NCI-H748 treated with DMSO at 0.1 percent for 48 hours (cell line): Measurements from ENCODE around the gene MORC3.
A peak's percentile ranks its signal among the peaks of the same experiment; 100 is the strongest.
"Not testable (repeated sequence)": the region's sequence is repeated elsewhere in the genome, so short reads cannot be mapped to it uniquely, and the experiment has no call there.

Experiments
- DNase-seq: peaks from one replicate; lab custom pipeline; 2025; lab: John Stamatoyannopoulos, UW

The MORC3 gene, protein sequence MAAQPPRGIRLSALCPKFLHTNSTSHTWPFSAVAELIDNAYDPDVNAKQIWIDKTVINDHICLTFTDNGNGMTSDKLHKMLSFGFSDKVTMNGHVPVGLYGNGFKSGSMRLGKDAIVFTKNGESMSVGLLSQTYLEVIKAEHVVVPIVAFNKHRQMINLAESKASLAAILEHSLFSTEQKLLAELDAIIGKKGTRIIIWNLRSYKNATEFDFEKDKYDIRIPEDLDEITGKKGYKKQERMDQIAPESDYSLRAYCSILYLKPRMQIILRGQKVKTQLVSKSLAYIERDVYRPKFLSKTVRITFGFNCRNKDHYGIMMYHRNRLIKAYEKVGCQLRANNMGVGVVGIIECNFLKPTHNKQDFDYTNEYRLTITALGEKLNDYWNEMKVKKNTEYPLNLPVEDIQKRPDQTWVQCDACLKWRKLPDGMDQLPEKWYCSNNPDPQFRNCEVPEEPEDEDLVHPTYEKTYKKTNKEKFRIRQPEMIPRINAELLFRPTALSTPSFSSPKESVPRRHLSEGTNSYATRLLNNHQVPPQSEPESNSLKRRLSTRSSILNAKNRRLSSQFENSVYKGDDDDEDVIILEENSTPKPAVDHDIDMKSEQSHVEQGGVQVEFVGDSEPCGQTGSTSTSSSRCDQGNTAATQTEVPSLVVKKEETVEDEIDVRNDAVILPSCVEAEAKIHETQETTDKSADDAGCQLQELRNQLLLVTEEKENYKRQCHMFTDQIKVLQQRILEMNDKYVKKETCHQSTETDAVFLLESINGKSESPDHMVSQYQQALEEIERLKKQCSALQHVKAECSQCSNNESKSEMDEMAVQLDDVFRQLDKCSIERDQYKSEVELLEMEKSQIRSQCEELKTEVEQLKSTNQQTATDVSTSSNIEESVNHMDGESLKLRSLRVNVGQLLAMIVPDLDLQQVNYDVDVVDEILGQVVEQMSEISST

GRCh38 chr21:36319767-36320420 is at the start of gene MORC3:
Gene MORC3, plus strand, starts transcription at chr21:36320197. Its CDS starts 68 bp downstream, at chr21:36320265.
- peak; percentile 93 for DNase-seq

GRCh38 chr21:36270786-36271695 is 49.0 kb upstream of the MORC3 start:
- DNase-seq: not testable (repeated sequence)

DNA sequence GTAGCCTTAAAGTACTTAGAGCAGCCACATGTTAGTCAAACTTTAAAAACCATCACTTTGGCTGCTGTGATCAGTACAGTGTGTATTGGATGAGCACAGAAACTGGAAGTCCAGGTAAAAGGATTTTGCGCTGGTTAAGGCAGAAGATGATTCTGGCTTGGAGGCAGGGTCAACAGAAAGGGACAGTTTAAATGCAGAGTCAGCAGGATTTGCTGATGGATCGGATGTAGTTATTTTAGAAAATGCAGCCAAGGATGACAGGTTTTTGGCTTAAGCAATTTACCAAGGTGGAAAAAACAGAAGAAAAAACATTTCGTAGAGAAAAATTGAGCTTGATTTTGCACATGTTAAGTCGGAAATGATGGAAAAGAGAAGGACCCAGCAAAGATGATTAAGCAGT is 45.9 kb upstream of the MORC3 start:
- no peak for DNase-seq

DNA sequence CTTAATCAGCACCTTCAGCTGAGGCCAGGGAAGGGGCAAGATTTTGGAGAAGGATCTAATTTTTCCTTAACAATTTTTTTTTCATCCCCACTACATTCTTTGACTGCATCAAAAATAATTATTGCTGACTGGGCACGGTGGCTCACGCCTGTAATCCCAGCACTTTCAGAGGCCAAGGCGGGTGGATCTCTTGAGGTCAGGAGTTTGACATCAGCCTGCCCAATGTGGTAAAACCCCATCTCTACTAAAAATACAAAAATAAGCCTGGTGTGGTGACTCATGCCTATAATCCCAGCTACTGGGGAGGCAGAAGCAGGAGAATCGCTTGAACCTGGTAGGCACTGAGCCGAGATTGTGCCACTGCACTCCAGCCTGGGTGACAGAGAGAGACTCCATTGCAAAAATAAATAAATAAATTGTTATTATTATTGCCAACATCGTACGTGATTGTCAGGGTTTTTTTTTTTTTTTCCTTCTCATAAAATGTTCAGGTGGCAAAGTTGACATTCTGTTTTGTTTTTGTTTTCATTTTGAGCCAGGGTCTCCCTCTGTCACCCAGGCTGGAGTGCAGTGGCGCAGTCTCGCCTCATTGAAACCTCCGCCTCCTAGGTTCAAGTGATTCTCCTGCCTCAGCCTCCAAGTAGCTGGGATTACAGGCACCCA is 37.3 kb upstream of the MORC3 start:
- DNase-seq: no peak

DNA sequence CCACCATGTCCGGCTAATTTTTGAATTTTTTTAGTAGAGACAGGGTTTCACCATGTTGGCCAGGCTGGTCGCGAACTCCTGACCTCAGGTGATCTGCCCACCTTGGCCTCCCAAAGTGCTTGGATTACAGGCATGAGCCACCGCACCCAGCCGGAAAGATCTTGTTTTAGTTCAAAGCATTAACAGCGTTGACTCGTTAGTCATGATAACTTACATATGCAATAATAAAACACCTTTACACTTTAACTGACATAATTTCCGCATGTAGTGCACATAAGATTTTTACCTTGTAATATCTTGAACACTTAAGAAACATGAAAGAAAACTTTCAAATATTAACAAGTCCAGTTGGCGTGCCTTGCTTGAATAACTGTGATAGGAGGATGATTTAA is 36.8 kb upstream of the MORC3 start:
- not testable (repeated sequence) for DNase-seq

DNA sequence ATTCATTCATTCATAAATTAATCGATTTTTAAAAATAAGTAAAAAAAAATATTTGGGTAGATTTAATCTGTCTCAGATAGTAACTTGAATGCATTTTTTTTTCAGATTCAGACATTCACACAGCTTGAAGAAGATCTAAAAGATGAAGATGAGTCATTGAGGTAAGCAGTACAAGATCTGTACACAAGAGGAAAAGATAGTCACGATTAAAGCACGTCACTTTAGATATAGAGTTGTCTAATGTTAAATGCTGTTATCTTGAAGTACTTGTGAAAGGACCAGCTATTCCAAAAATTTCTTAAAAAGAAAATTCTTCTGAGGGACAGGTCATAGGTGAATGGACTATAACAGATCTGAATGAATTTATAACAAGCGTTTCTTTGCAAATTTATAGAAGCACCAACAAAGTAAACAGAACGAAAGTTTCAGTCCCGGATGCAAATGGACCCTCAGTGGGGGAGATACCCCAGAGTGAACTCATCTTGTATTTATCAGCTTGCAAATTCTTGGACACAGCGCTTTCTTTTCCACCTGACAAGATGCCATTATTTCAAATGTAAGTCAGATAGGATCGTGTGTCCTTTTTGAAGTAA is 31.2 kb upstream of the MORC3 start:
- DNase-seq: no peak

GRCh38 chr21:36291509-36291908 is 28.5 kb upstream of the MORC3 start:
- DNase-seq: no peak

DNA sequence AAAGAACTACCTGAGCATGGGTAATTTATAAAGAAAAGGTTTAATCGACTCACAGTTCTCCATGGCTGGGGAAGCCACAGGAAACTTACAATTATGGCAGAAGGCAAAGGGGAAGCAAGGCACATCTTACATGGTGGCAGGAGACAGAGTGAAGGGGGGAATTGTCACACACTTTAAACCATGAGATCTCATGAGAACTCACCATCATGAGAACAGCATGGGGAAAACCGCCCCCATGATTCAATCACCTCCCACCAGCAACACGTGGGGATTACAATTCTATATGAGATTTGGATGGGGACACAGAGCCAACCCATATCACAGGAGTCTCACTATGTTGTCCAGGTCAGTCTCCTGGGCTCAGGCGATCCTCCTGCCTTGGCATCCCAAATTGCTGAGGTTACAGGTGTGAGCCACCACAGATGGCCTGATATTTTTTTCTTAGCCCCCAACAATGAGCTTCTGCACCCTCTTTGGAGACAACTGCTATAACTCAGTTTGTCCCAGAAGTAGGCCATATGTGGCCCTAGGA is 22.5 kb upstream of the MORC3 start:
- DNase-seq: no peak

- no peak for DNase-seq
These were observed 21.9 kb upstream of the MORC3 start for GRCh38 chr21:36297938-36298572.

DNA sequence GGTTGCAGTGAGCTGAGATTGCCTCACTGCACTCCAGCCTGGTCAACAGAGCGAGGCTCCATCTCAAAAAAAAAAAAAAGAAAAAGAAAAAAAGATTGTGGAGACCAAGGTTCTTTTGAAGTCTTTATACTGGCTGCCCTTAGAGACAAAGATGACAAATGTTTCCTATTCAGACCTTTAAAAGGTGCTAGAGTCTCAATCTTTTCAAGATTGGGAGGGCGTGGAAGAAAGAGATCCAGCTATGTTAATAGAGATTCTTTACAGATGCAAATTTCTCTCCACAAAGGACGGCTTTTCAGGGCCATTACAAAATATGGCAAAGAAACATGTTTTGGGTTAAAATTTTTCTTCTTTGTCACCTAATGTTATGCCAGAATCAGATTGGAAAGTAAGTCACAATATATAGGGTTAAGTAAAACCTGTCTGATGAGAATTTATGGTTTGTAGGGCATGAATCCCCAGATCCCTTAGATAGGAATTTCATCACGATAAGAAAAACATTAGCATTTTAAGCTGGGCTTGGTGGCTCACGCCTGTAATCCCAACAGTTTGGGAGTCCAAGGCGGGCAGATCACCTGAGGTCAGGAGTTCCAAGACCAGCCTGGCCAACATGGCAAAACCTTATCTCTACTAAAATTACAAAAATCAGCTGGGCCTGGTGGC is 13.0 kb upstream of the MORC3 start:
- DNase-seq: no peak

- no peak for DNase-seq
These were observed 10.0 kb upstream of the MORC3 start for GRCh38 chr21:36310016-36310415.

DNA sequence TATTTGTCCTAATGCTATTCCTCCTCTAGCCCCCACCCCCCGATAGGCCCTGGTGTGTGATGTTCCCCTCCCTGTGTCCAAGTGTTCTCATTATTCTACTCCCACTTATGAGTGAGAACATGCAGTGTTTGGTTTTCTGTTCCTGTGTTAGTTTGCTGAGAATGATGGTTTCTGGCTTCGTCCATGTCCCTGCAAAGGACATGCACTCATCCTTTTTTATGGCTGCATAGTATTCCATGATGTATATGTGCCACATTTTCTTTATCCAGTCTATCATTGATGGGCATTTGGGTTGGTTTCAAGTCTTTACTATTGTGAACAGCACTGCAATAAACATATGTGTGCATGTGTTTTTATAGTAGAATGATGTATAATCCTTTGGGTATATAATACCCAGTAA is 6.6 kb upstream of the MORC3 start:
- DNase-seq: not testable (repeated sequence)

GRCh38 chr21:36316045-36316444 is 4.0 kb upstream of the MORC3 start:
- not testable (repeated sequence) for DNase-seq

DNA sequence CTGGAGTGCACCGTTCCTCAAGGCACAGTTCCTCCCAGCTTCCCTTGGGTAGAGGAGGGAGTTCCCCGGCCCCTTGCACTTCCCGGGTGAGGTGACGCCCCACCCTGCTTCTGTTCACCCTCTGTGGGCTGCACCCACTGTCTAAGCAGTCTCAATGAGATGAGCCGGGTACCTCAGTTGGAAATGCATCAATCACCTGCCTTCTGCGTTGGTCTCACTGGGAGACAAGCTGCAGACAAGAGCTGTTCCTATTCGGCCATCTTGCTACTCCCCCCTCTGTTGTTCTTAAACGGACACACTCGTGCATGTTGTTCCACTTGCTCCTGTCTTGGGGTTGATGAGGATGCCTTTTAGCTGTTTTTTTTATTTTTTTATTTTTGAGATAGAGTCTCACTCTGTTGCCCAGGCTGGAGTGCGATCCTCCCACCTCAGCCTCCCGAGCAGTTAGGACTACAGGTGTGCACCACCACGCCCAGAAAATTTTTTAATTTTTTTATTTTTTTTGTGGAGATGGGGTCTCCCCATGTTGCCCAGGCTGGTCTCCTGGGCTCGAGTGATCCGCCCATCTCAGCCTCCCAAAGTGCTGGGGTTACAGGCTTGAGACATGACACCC is 3.0 kb upstream of the MORC3 start:
- no peak for DNase-seq

DNA sequence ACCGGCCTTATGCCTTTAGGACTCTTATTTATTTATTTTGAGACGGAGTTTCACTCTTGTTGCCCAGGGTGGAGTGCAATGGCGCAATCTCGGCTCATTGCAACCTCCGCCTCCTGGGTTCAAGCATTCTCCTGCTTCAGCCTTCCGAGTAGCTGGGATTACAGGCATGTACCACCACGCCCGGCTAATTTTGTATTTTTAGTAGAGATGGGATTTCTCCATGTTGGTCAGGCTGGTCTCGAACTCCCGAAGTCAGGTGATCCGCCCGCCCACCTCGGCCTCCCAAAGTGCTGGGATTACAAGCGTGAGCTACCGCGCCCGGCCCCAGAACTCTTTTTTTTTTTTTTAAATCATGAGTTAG is 611 bp upstream of the MORC3 start:
- not testable (repeated sequence) for DNase-seq

DNA sequence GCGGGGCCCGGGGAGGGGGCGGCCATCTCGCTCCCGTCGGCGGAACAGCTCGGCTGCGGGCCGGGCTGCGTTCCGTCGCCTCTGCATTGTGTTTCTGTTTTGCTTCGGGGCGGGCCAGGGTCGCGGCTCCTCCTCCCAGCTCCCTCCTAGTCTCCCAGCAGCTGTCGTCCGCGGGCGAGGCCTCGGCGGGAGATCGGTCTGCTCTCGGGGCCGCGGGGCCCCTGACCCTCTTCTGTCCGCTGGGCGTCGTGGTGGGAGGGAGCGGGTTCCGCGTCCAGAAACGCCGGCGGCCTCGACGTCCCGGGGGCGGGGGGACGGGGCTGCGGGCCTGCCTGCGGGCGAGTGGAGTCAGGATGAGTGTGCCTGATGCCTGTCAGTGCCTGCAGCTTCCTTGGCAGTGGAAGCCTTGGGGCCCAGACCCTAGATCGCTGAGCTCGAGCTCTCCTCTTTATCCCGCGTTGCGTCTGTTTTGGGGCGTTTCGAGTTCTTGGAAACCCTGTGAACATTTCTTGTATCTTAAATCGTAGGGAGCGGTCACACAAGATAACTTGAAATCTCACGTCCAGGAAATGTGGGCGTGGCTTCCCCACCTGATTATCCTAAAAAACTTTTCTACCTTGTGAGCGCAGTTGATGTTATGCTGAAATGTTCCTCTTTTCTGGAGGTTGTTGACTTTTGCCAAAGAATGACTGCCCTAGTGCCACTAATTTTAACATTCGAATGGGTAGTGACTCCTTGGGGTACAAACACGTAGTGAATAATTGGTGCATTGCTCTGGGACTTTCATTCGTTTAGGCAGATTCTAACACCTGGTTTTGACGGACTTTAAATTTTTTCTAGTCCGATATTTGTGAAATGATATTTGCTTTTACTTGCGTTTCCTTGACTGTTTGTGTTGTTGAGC is 676 bp downstream of the MORC3 start:
- peak; percentile 19 for DNase-seq

DNA sequence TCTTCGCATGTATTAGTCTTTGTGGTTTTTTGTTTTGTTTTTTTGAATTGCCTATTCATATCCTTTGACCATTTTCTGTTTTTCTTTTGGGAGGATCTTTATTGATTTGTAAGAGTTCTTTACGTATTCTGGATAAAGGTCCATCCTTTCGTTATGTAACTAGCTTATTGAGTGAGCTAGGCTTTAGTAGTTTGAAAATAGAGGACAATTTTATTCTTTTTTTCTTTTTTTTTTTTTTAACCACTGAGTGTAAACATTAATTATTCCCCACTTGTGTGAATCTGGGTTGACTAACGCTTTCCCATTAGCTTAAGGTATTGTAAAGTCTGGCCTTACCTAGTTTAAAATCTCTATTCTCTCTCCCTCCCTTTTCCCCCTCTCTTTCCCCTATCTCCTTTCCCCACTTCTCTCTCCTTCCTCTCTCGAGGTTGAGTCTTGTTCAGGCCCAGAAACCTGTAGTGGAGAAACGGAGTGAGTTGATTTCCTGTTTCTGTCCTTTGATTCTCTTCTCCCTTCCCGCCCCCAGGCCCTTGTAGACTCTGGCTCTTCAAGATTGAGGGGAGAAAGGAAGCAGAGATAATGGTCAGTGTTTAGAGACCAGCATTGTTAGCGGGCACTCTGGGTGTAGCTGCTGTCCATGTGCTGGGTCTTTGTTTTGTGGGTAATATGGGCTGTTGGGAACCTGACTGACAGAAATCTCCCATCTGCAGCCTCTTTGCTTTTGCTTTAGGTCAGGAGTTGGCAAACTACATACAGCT is 1.5 kb downstream of the MORC3 start:
- DNase-seq: peak; percentile 40
